ENCODE data around the gene KDM4C.
A peak's percentile ranks its signal among the peaks of the same experiment; 100 is the strongest.

The KDM4C gene

GRCh38 chr9:6893350-6894131 lies 135.8 kb downstream of the KDM4C start:
- no peak for TF ChIP-seq CTCF (IDR thresholded peaks at IDR 0.05)
- H3K27me3 Mint-ChIP-seq (ENCODE audit: low read depth, poor library complexity): no peaks in the 10 kb centered on the region
- H3K36me3 Mint-ChIP-seq (ENCODE audit: low read depth): peaks cover 11% of the 10 kb centered on the region
- H3K4me1 Mint-ChIP-seq: peaks cover 18% of the 10 kb centered on the region
- no peak overlapping the region for H3K4me3 Mint-ChIP-seq
- no peak for DNase-seq
- H3K9me3 Mint-ChIP-seq: no peaks in the 10 kb centered on the region
- H3K27ac Mint-ChIP-seq: no peak overlapping the region

DNA sequence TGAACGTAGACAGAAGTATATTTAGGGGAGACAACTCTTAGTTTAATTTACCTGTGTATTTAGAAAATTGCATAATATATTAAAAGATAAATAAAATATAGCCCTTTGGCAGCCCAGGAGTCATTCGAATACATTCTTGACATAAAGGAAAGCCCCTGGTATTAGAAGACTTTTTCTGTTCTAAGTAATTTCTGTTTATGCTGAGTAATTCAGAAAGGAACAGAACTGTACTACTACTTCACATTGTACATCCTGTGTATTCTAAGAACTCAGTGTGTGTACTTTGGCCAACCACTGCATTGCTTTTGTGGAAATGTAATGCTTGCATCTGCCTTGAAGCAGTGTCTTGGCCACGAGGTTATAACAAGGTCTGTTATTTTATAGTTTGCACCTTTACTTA lies 136.4 kb downstream of the KDM4C start:
- no peak overlapping the region for H3K27ac Mint-ChIP-seq
- H3K9me3 Mint-ChIP-seq: no peaks in the 10 kb centered on the region
- no peak for TF ChIP-seq CTCF (IDR thresholded peaks at IDR 0.05)
- DNase-seq: no peak
- H3K27me3 Mint-ChIP-seq (ENCODE audit: low read depth, poor library complexity): no peaks in the 10 kb centered on the region
- H3K4me3 Mint-ChIP-seq: no peak overlapping the region
- peaks cover 18% of the 10 kb centered on the region for H3K4me1 Mint-ChIP-seq
- H3K36me3 Mint-ChIP-seq (ENCODE audit: low read depth): peaks cover 11% of the 10 kb centered on the region

- peaks cover 11% of the 10 kb centered on the region for H3K36me3 Mint-ChIP-seq (ENCODE audit: low read depth)
- no peak overlapping the region for H3K4me3 Mint-ChIP-seq
- TF ChIP-seq CTCF (IDR thresholded peaks at IDR 0.05): no peak
- H3K27ac Mint-ChIP-seq: no peak overlapping the region
- H3K27me3 Mint-ChIP-seq (ENCODE audit: low read depth, poor library complexity): no peaks in the 10 kb centered on the region
- H3K4me1 Mint-ChIP-seq: peaks cover 18% of the 10 kb centered on the region
- H3K9me3 Mint-ChIP-seq: no peaks in the 10 kb centered on the region
- DNase-seq: no peak
Observed at GRCh38 chr9:6895754-6896153, 138.0 kb downstream of the KDM4C start.

- H3K27ac Mint-ChIP-seq: no peak overlapping the region
- H3K4me1 Mint-ChIP-seq: peaks cover 18% of the 10 kb centered on the region
- no peaks in the 10 kb centered on the region for H3K27me3 Mint-ChIP-seq (ENCODE audit: low read depth, poor library complexity)
- TF ChIP-seq CTCF (IDR thresholded peaks at IDR 0.05): no peak
- DNase-seq: no peak
- H3K4me3 Mint-ChIP-seq: no peak overlapping the region
- peaks cover 11% of the 10 kb centered on the region for H3K36me3 Mint-ChIP-seq (ENCODE audit: low read depth)
- H3K9me3 Mint-ChIP-seq: no peaks in the 10 kb centered on the region
Observed at GRCh38 chr9:6896562-6896961, 138.8 kb downstream of the KDM4C start.

DNA sequence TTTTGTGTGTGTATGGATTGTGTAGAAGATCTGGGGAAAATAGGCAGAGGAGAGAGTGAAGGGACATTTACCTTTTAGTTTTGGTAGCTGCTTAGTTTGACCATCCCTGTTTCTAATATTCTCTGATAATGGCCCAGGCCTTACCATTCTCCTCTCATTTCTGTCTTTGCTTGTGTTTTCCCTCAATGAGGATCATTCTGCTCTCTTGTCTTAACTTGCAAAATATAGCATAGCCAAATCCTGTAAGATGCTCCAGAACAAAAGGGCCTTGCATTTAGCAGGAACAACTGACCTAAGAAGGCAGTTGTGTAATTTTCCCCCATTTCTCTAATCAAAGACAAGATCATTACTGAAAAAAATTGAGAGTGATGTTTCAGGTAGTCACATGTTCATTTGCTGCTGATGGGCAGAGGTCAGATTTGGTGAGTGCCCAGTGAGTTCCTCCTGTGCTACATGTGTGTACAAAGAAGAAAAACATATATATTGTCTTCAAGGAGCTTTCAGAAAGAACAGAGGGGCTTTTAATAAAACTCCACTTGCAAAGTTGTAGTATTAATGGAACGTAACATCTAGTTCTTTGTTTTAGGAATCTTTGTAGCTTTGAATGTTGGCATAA lies 139.5 kb downstream of the KDM4C start:
- Mint-ChIP-seq H3K4me1 (peaks cover 18% of the 10 kb centered on the region), H3K9me3 (no peaks in the 10 kb centered on the region), H3K4me3 (no peak overlapping the region), H3K27me3 (ENCODE audit: low read depth, poor library complexity) (no peaks in the 10 kb centered on the region), H3K27ac (peak overlapping the region; percentile 2), H3K36me3 (ENCODE audit: low read depth) (peaks cover 11% of the 10 kb centered on the region)
- no peak for TF ChIP-seq CTCF (IDR thresholded peaks at IDR 0.05)
- no peak for DNase-seq

- Mint-ChIP-seq H3K27ac (no peak overlapping the region), H3K9me3 (no peaks in the 10 kb centered on the region), H3K27me3 (ENCODE audit: low read depth, poor library complexity) (no peaks in the 10 kb centered on the region), H3K36me3 (ENCODE audit: low read depth) (peaks cover 11% of the 10 kb centered on the region), H3K4me1 (peaks cover 18% of the 10 kb centered on the region), H3K4me3 (no peak overlapping the region)
- peak; percentile 12 for DNase-seq
- TF ChIP-seq CTCF (IDR thresholded peaks at IDR 0.05): no peak
Observed at GRCh38 chr9:6897898-6898302, 140.1 kb downstream of the KDM4C start.

All from nephron progenitor cell (in vitro differentiated cells).